ENCODE measurements around the gene NUDT17. TPM values are rescaled to one million over a fixed set of nuclear protein-coding genes. Genes with fewer than 3 reads are reported as not detected.
"Not testable (repeated sequence)": the region's sequence is repeated elsewhere in the genome, so short reads cannot be mapped to it uniquely, and the experiment has no call there.

Gene NUDT17
- total RNA-seq, 4 donors from 2014 or later: 1.9 to 2.3 (median 2.0) TPM; not detected in 1

DNA sequence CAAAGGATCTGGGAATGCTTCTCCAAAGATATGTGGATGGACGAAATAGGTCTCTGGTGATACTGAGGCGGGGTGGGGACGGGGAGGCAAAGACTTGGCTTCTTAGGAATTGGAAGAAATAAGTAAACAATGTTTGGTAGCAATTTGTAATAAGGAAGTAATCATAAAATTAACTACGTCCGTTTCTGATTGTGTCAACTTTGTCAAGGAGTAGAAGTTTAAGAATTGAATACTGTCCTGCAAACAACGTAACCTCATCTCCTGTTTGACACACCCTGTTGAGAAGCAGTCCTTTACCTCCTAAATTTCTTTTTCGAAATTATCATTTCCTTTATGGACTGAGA is 21.0 kb upstream of the NUDT17 start:
- no peak for DNase-seq
- TF ChIP-seq POLR2A (IDR thresholded peaks at IDR 0.05): no peak
- TF ChIP-seq, protein P1, sequence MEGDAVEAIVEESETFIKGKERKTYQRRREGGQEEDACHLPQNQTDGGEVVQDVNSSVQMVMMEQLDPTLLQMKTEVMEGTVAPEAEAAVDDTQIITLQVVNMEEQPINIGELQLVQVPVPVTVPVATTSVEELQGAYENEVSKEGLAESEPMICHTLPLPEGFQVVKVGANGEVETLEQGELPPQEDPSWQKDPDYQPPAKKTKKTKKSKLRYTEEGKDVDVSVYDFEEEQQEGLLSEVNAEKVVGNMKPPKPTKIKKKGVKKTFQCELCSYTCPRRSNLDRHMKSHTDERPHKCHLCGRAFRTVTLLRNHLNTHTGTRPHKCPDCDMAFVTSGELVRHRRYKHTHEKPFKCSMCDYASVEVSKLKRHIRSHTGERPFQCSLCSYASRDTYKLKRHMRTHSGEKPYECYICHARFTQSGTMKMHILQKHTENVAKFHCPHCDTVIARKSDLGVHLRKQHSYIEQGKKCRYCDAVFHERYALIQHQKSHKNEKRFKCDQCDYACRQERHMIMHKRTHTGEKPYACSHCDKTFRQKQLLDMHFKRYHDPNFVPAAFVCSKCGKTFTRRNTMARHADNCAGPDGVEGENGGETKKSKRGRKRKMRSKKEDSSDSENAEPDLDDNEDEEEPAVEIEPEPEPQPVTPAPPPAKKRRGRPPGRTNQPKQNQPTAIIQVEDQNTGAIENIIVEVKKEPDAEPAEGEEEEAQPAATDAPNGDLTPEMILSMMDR (IDR thresholded peaks at IDR 0.05): no peak
- Histone ChIP-seq H3K9me3 (no peaks in the 10 kb centered on the region), H3K4me3 (peak overlapping the region; percentile 79 to 99 (median 83)), H3K36me3 (peaks cover 0 to 34% (median 3%) of the 10 kb centered on the region in 3 donors), H3K27ac (peak overlapping the region; percentile 78 to 95 (median 88)), H3K4me1 (peaks cover 0 to 11% (median 0%) of the 10 kb centered on the region in 4 donors), H3K27me3 (no peaks in the 10 kb centered on the region)

GRCh38 chr1:145826030-145826429 is 19.4 kb upstream of the NUDT17 start:
- peaks cover 0 to 49% (median 3%) of the 10 kb centered on the region in 3 donors for H3K36me3 ChIP-seq
- no peaks in the 10 kb centered on the region for H3K9me3 ChIP-seq
- TF ChIP-seq, protein P1 (IDR thresholded peaks at IDR 0.05): no peak
- no peak for TF ChIP-seq POLR2A (IDR thresholded peaks at IDR 0.05)
- H3K27ac ChIP-seq: no peak overlapping the region
- no peak overlapping the region for H3K4me3 ChIP-seq
- peaks cover 0 to 11% (median 0%) of the 10 kb centered on the region in 4 donors for H3K4me1 ChIP-seq
- no peak for DNase-seq
- no peaks in the 10 kb centered on the region for H3K27me3 ChIP-seq

DNA sequence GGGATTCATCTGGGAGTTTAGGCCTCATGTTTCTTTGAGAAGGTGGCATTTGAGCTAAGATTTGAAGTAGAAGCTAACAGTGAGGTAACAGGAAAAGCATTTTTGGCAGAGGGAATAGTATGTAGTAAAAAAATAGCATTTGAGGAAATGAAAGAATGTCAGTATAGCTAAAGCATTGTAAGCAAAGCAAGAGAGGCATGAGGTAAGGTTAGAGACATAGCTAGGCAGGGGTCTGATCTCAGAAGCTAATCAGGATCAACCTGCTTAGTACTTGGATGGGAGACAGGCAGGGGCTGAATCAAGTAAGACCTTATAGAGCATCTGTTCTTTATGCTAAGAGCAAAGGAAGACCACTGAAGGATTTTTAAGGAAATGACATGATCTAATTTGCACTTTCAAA is 17.5 kb upstream of the NUDT17 start:
- H3K36me3 ChIP-seq: peaks cover 0 to 68% (median 3%) of the 10 kb centered on the region in 3 donors
- H3K9me3 ChIP-seq: no peaks in the 10 kb centered on the region
- TF ChIP-seq, protein P1 (IDR thresholded peaks at IDR 0.05): no peak
- TF ChIP-seq POLR2A (IDR thresholded peaks at IDR 0.05): no peak
- no peaks in the 10 kb centered on the region for H3K27me3 ChIP-seq
- H3K27ac ChIP-seq: no peak overlapping the region
- H3K4me1 ChIP-seq: peaks cover 0 to 11% (median 0%) of the 10 kb centered on the region in 4 donors
- DNase-seq: no peak
- H3K4me3 ChIP-seq: no peak overlapping the region

- no peaks in the 10 kb centered on the region for H3K9me3 ChIP-seq
- TF ChIP-seq, protein P1 (IDR thresholded peaks at IDR 0.05): no peak
- no peak for TF ChIP-seq POLR2A (IDR thresholded peaks at IDR 0.05)
- H3K27me3 ChIP-seq: no peaks in the 10 kb centered on the region
- peaks cover 0 to 11% (median 0%) of the 10 kb centered on the region in 4 donors for H3K4me1 ChIP-seq
- H3K4me3 ChIP-seq: no peak overlapping the region
- no peak overlapping the region for H3K27ac ChIP-seq
- DNase-seq: no peak
- H3K36me3 ChIP-seq: peaks cover 0 to 73% (median 3%) of the 10 kb centered on the region in 3 donors
Observed at GRCh38 chr1:145828367-145829026, 16.9 kb upstream of the NUDT17 start.

DNA sequence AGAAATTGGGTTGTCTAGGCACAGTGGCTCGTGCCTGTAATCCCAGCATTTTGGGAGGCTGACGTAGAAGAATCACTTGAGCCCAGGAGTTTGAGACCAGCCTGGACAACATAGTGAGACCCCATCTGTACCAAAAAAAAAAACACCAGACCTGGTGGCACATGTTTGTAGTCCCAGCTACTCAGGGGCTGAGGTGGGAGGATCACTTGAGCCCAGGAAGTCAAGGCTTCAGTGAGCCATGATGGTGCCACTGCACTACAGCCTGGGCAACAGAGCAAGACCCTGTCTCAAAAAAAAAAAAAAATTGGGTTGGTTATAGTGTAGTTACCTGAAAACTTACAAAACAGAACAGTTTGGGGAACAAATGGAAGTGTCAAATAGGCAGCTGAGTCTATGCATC is 14.6 kb upstream of the NUDT17 start:
- not testable (repeated sequence) for H3K27ac ChIP-seq, H3K4me1 ChIP-seq, DNase-seq, H3K4me3 ChIP-seq, H3K27me3 ChIP-seq, H3K9me3 ChIP-seq
- peaks cover 0 to 93% (median 3%) of the 10 kb centered on the region in 3 donors for H3K36me3 ChIP-seq

DNA sequence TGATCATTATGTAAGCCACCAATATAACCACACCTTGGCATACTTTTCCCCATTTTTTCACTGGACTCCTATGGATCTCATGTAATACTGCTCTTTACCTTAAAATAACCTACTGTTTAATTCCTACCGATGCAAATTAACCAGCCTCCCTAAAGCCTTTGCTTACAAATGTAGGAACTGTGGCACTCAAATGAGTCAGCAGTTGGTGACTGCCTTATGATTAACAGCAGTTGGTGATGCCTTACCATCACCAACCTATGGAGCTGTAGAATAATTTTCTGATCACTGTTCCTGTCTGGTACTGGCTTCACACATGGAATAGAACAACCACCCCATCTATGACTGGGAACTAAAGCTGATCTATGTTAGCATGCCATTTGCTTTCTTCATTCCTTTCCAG is 7.8 kb upstream of the NUDT17 start:
- H3K27me3 ChIP-seq: no peaks in the 10 kb centered on the region
- peaks cover 0 to 97% (median 0%) of the 10 kb centered on the region in 3 donors for H3K36me3 ChIP-seq
- no peak for DNase-seq
- H3K4me1 ChIP-seq: no peaks in the 10 kb centered on the region
- H3K9me3 ChIP-seq: no peaks in the 10 kb centered on the region
- H3K27ac ChIP-seq: no peak overlapping the region
- no peak overlapping the region for H3K4me3 ChIP-seq
- TF ChIP-seq, protein P1 (IDR thresholded peaks at IDR 0.05): no peak
- TF ChIP-seq POLR2A (IDR thresholded peaks at IDR 0.05): no peak
